ENCODE results near the gene CFAP74. TPM values are rescaled to one million over a fixed set of nuclear protein-coding genes. Genes with fewer than 3 reads are reported as not detected.

The CFAP74 gene
- polyA plus RNA-seq, 3 donors = 0.24 to 1.3 (median 0.53) TPM

GRCh38 chr1:2042830-2043773 is 39.5 kb upstream of the CFAP74 start:
- no peak for DNase-seq

GRCh38 chr1:2041887-2042286 is 38.3 kb upstream of the CFAP74 start:
- DNase-seq = no peak

GRCh38 chr1:2041305-2041704 is 37.7 kb upstream of the CFAP74 start:
- no peak for DNase-seq

- DNase-seq = no peak
These were observed 35.7 kb upstream of the CFAP74 start for GRCh38 chr1:2039251-2039650.

GRCh38 chr1:2038229-2038628 is 34.6 kb upstream of the CFAP74 start:
- DNase-seq = no peak

GRCh38 chr1:2037314-2037979 is 33.9 kb upstream of the CFAP74 start:
- no peak for DNase-seq

- no peak for DNase-seq
These were observed 32.7 kb upstream of the CFAP74 start for GRCh38 chr1:2036287-2036686.

- DNase-seq = no peak
These were observed 29.6 kb upstream of the CFAP74 start for GRCh38 chr1:2033165-2033564.

GRCh38 chr1:2032737-2033136 is 29.2 kb upstream of the CFAP74 start:
- no peak for DNase-seq

- DNase-seq = no peak
These were observed 28.3 kb upstream of the CFAP74 start for GRCh38 chr1:2031546-2032540.

- no peak for DNase-seq
These were observed 26.7 kb upstream of the CFAP74 start for GRCh38 chr1:2030076-2030871.

- DNase-seq = no peak
These were observed 26.0 kb upstream of the CFAP74 start for GRCh38 chr1:2029561-2029960.

GRCh38 chr1:2028870-2029560 is 25.4 kb upstream of the CFAP74 start:
- DNase-seq = no peak

- DNase-seq = no peak
These were observed 24.5 kb upstream of the CFAP74 start for GRCh38 chr1:2027961-2028583.

GRCh38 chr1:2025491-2025981 is 21.9 kb upstream of the CFAP74 start:
- DNase-seq = no peak

- no peak for DNase-seq
These were observed 21.3 kb upstream of the CFAP74 start for GRCh38 chr1:2024887-2025286.

GRCh38 chr1:2024451-2024850 is 20.9 kb upstream of the CFAP74 start:
- DNase-seq = no peak

- no peak for DNase-seq
These were observed 19.6 kb upstream of the CFAP74 start for GRCh38 chr1:2023187-2023586.

- no peak for DNase-seq
These were observed 18.6 kb upstream of the CFAP74 start for GRCh38 chr1:2022063-2022770.

All from renal pelvis (tissue), 4 donors.